HCT116 (cell line): ENCODE data around the gene CHST15.

Experiments
- CEBPB ChIP-seq: IDR thresholded peaks from 2 replicates; pipeline ENCODE4 v1.6.1; 2012; ENCODE audit warnings: low read depth
- EZH2 ChIP-seq: fragments of 200-600 bp; sonication (generic); IDR thresholded peaks from 2 replicates; pipeline ENCODE4 v1.6.1; 2017; ENCODE audit warnings: antibody characterized with exemption, mixed run types
- EZH2phosphoT487 ChIP-seq: fragments of 200-600 bp; IDR thresholded peaks from 2 replicates; pipeline ENCODE4 v1.6.1; 2018; ENCODE audit warnings: antibody characterized with exemption, borderline replicate concordance
- JUND ChIP-seq: IDR thresholded peaks from 2 replicates; pipeline ENCODE4 v1.6.1; 2012
- POLR2A ChIP-seq: IDR thresholded peaks from 2 replicates; pipeline ENCODE4 v1.7.0; 2011; ENCODE audit warnings: borderline replicate concordance; ENCODE audit not compliant: insufficient read depth, insufficient read length; ENCODE audit errors: extremely low read depth
- POLR2AphosphoS5 ChIP-seq: IDR thresholded peaks from 2 replicates; pipeline ENCODE4 v1.6.1; 2011; ENCODE audit warnings: mild to moderate bottlenecking, low read depth, low read length, moderate library complexity
- SIN3A ChIP-seq: IDR thresholded peaks from 2 replicates; pipeline ENCODE4 v1.6.1; 2012; ENCODE audit warnings: low read depth
- SP1 ChIP-seq: IDR thresholded peaks from 2 replicates; pipeline ENCODE4 v1.6.1; 2012; ENCODE audit warnings: low read depth
- ZFX ChIP-seq: fragments of 450-650 bp; IDR thresholded peaks from 2 replicates; pipeline ENCODE4 v1.6.1; 2017
- TF ChIP-seq, protein P1 (sequence below), 3 experiments: fragments of 200-600 bp in 1 of 3; sonication (generic) in 1 of 3; IDR thresholded peaks in 2 of 3; conservative IDR thresholded peaks in 1 of 3; 2 replicates each; pipeline ENCODE4 v1.5.1; 2012 to 2017; ENCODE audit warnings: low read depth in 2 of 3, low read length in 2 of 3, antibody characterized with exemption in 1 of 3, borderline replicate concordance in 1 of 3, control low read depth in 1 of 3, mild to moderate bottlenecking in 1 of 3, mixed read lengths in 1 of 3, mixed run types in 1 of 3, moderate library complexity in 1 of 3; ENCODE audit not compliant: insufficient read depth in 1 of 3
- TF ChIP-seq, protein P2 (sequence below): IDR thresholded peaks from 2 replicates; pipeline ENCODE4 v1.6.1; 2011; ENCODE audit warnings: mild to moderate bottlenecking, low read length, moderate library complexity; ENCODE audit not compliant: insufficient replicate concordance; ENCODE audit errors: extremely low read depth
- TF ChIP-seq, protein P3 (sequence below): IDR thresholded peaks from 2 replicates; pipeline ENCODE4 v1.6.1; 2012; ENCODE audit warnings: low read depth
- TF ChIP-seq, protein P4 (sequence below): IDR thresholded peaks from 2 replicates; pipeline ENCODE4 v1.6.1; 2012

DNA sequence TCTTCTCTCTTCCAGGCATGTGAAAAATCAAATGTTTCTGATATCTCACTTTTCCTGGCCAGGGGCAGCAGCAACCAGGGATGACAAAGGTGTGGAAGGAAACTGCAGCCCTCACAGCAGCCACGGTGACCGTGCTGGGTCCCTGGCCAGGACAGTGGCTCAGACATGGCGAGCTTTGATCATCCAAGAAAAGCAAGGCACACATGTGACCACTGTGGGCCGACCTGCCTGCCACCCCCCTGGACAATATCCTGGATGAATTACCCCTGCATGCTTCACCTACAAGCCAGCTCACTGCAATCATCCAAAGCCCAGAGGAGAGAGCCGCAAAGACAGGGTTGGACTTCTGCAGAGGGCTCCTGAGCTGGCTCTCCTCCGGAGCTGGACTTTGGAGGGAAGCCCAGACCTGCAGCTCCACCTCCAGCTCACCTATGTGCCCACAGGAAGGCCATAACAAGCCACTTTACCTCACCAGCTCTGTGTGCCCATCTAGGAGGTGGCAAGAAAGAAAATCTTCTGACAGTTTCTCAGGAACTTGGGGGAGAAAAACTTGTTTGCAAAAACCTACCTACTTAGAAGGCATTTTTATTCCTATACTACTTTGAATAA is 2.7 kb downstream of the CHST15 start:
- TF ChIP-seq POLR2AphosphoS5, result no peak
- TF ChIP-seq, protein P1, sequence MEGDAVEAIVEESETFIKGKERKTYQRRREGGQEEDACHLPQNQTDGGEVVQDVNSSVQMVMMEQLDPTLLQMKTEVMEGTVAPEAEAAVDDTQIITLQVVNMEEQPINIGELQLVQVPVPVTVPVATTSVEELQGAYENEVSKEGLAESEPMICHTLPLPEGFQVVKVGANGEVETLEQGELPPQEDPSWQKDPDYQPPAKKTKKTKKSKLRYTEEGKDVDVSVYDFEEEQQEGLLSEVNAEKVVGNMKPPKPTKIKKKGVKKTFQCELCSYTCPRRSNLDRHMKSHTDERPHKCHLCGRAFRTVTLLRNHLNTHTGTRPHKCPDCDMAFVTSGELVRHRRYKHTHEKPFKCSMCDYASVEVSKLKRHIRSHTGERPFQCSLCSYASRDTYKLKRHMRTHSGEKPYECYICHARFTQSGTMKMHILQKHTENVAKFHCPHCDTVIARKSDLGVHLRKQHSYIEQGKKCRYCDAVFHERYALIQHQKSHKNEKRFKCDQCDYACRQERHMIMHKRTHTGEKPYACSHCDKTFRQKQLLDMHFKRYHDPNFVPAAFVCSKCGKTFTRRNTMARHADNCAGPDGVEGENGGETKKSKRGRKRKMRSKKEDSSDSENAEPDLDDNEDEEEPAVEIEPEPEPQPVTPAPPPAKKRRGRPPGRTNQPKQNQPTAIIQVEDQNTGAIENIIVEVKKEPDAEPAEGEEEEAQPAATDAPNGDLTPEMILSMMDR (IDR thresholded peaks at IDR 0.05 in 2 of 3, conservative IDR thresholded peaks at IDR 0.05 in 1 of 3; ENCODE audit: borderline replicate concordance in 1 of 3, insufficient read depth in 1 of 3, low read depth in 2 of 3, low read length in 2 of 3), result no peak
- TF ChIP-seq SP1, result no peak
- TF ChIP-seq CEBPB, result no peak
- TF ChIP-seq EZH2, result no peak
- TF ChIP-seq, protein P2, sequence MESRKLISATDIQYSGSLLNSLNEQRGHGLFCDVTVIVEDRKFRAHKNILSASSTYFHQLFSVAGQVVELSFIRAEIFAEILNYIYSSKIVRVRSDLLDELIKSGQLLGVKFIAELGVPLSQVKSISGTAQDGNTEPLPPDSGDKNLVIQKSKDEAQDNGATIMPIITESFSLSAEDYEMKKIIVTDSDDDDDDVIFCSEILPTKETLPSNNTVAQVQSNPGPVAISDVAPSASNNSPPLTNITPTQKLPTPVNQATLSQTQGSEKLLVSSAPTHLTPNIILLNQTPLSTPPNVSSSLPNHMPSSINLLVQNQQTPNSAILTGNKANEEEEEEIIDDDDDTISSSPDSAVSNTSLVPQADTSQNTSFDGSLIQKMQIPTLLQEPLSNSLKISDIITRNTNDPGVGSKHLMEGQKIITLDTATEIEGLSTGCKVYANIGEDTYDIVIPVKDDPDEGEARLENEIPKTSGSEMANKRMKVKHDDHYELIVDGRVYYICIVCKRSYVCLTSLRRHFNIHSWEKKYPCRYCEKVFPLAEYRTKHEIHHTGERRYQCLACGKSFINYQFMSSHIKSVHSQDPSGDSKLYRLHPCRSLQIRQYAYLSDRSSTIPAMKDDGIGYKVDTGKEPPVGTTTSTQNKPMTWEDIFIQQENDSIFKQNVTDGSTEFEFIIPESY, result no peak
- TF ChIP-seq, protein P3, sequence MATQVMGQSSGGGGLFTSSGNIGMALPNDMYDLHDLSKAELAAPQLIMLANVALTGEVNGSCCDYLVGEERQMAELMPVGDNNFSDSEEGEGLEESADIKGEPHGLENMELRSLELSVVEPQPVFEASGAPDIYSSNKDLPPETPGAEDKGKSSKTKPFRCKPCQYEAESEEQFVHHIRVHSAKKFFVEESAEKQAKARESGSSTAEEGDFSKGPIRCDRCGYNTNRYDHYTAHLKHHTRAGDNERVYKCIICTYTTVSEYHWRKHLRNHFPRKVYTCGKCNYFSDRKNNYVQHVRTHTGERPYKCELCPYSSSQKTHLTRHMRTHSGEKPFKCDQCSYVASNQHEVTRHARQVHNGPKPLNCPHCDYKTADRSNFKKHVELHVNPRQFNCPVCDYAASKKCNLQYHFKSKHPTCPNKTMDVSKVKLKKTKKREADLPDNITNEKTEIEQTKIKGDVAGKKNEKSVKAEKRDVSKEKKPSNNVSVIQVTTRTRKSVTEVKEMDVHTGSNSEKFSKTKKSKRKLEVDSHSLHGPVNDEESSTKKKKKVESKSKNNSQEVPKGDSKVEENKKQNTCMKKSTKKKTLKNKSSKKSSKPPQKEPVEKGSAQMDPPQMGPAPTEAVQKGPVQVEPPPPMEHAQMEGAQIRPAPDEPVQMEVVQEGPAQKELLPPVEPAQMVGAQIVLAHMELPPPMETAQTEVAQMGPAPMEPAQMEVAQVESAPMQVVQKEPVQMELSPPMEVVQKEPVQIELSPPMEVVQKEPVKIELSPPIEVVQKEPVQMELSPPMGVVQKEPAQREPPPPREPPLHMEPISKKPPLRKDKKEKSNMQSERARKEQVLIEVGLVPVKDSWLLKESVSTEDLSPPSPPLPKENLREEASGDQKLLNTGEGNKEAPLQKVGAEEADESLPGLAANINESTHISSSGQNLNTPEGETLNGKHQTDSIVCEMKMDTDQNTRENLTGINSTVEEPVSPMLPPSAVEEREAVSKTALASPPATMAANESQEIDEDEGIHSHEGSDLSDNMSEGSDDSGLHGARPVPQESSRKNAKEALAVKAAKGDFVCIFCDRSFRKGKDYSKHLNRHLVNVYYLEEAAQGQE, result no peak
- no peak for TF ChIP-seq JUND
- no peak for TF ChIP-seq POLR2A
- TF ChIP-seq, protein P4, sequence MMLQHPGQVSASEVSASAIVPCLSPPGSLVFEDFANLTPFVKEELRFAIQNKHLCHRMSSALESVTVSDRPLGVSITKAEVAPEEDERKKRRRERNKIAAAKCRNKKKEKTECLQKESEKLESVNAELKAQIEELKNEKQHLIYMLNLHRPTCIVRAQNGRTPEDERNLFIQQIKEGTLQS, result no peak
- no peak for TF ChIP-seq EZH2phosphoT487
- no peak for TF ChIP-seq ZFX
- no peak for TF ChIP-seq SIN3A
